Activated CD8-positive, alpha-beta memory T cell treated with anti-CD3 and anti-CD28 coated beads for 48 hours (primary cell): ENCODE measurements around the gene NTM.

ENCODE experiments used
- DNase-seq, 3 experiments: peaks; one replicate each; pipeline ENCODE4 v3.0.0-alpha.2; 2020; ENCODE audit warnings: low read depth in 2 of 3, low spot score in 2 of 3

The NTM gene

GRCh38 chr11:131372234-131372962 lies 2.0 kb downstream of the NTM start:
- no peak for DNase-seq

- no peak for DNase-seq
These were observed 2.8 kb downstream of the NTM start for GRCh38 chr11:131373095-131373725.

- DNase-seq = no peak
These were observed 3.3 kb downstream of the NTM start for GRCh38 chr11:131373756-131374155.

GRCh38 chr11:131375421-131375820 lies 5.0 kb downstream of the NTM start:
- DNase-seq = no peak

- no peak for DNase-seq
These were observed 5.5 kb downstream of the NTM start for GRCh38 chr11:131375915-131376314.

- DNase-seq = no peak
These were observed 8.5 kb downstream of the NTM start for GRCh38 chr11:131378931-131379330.

GRCh38 chr11:131385763-131386390 lies 15.5 kb downstream of the NTM start:
- no peak for DNase-seq

GRCh38 chr11:131386408-131386807 lies 16.0 kb downstream of the NTM start:
- DNase-seq = no peak

GRCh38 chr11:131388030-131388429 lies 17.6 kb downstream of the NTM start:
- DNase-seq = no peak

GRCh38 chr11:131389582-131389981 lies 19.2 kb downstream of the NTM start:
- DNase-seq = no peak

GRCh38 chr11:131391176-131391575 lies 20.8 kb downstream of the NTM start:
- no peak for DNase-seq

- DNase-seq = no peak
These were observed 22.3 kb downstream of the NTM start for GRCh38 chr11:131392528-131393255.

GRCh38 chr11:131393691-131394090 lies 23.3 kb downstream of the NTM start:
- no peak for DNase-seq

GRCh38 chr11:131397675-131398074 lies 27.3 kb downstream of the NTM start:
- no peak for DNase-seq

GRCh38 chr11:131402040-131402439 lies 31.6 kb downstream of the NTM start:
- DNase-seq = no peak

GRCh38 chr11:131404010-131404409 lies 33.6 kb downstream of the NTM start:
- no peak for DNase-seq

- no peak for DNase-seq
These were observed 37.7 kb downstream of the NTM start for GRCh38 chr11:131408025-131408640.

GRCh38 chr11:131409345-131409744 lies 38.9 kb downstream of the NTM start:
- DNase-seq = no peak

- no peak for DNase-seq
These were observed 41.2 kb downstream of the NTM start for GRCh38 chr11:131411636-131412035.

- DNase-seq = no peak
These were observed 41.6 kb downstream of the NTM start for GRCh38 chr11:131412061-131412460.

- DNase-seq = no peak
These were observed 42.8 kb downstream of the NTM start for GRCh38 chr11:131413217-131413616.
